Esophagus (tissue), 2 donors: ENCODE data around the gene L3MBTL3. TPM values are rescaled to one million over a fixed set of nuclear protein-coding genes. Genes with fewer than 3 reads are reported as not detected.
"Not testable (repeated sequence)": the region's sequence is repeated elsewhere in the genome, so short reads cannot be mapped to it uniquely, and the experiment has no call there.

Experiments used
- H3K27ac ChIP-seq, 2 donors: one replicate each; pipeline ENCODE4 v1.5.1; 2013; ENCODE audit warnings: low read depth in 2 of 2, mild to moderate bottlenecking in 2 of 2, inconsistent platforms in 1 of 2, low read length in 1 of 2, moderate library complexity in 1 of 2
- H3K27me3 ChIP-seq, 2 donors: one replicate each; pipeline ENCODE4 v1.6.1; 2013; ENCODE audit warnings: low read length in 2 of 2, control low read depth in 1 of 2, mild to moderate bottlenecking in 1 of 2; ENCODE audit not compliant: insufficient read depth in 2 of 2, control insufficient read depth in 1 of 2
- H3K36me3 ChIP-seq, 2 donors: one replicate each; pipeline ENCODE4 v1.6.1; 2013; ENCODE audit warnings: low read length in 1 of 2; ENCODE audit not compliant: control insufficient read depth in 2 of 2, insufficient read depth in 2 of 2
- H3K4me1 ChIP-seq, 2 donors: one replicate each; pipeline ENCODE4 v1.6.1; 2013; ENCODE audit warnings: low read length in 1 of 2; ENCODE audit not compliant: control insufficient read depth in 2 of 2, insufficient read depth in 2 of 2
- H3K4me3 ChIP-seq, 2 donors: one replicate each; pipeline ENCODE4 v1.5.1; 2013; ENCODE audit warnings: low read length in 2 of 2, mild to moderate bottlenecking in 2 of 2, low read depth in 1 of 2, moderate library complexity in 1 of 2
- H3K9me3 ChIP-seq, 2 donors: one replicate each; pipeline ENCODE4 v1.6.1; 2013; ENCODE audit warnings: mild to moderate bottlenecking in 2 of 2, low read depth in 1 of 2, low read length in 1 of 2, moderate library complexity in 1 of 2; ENCODE audit not compliant: control insufficient read depth in 2 of 2, insufficient read depth in 1 of 2
- WGBS, 2 donors: extraction: QIAGEN DNeasy Blood & Tissue Kit; methylation state at CpG; one replicate each; pipeline ENCODE4 v1.1.7; 2013; 5-methylcytosine and 5-hydroxymethylcytosine counted together
- polyA plus RNA-seq, 2 donors: library from polyadenylated mRNA; stranded (reverse); fragments of 200-250 nt; gene quantifications; one replicate each; pipeline ENCODE4 v1.2.3, GENCODE V29; 2013
- donor health status: healthy with polysubstance abuse.
- donor health status: Bipolar disorder and iron deficiency.

L3MBTL3 gene
- polyA plus RNA-seq, 2 donors = 0.94 to 1.4 TPM

GRCh38 chr6:130143709-130144108, 125.3 kb downstream of the L3MBTL3 start:
- WGBS, 2 donors = 87 to 90% methylated on average over 3 of the region's 3 CpGs
- no peaks in the 10 kb centered on the region for H3K4me1 ChIP-seq
- H3K36me3 ChIP-seq = no peaks in the 10 kb centered on the region

DNA sequence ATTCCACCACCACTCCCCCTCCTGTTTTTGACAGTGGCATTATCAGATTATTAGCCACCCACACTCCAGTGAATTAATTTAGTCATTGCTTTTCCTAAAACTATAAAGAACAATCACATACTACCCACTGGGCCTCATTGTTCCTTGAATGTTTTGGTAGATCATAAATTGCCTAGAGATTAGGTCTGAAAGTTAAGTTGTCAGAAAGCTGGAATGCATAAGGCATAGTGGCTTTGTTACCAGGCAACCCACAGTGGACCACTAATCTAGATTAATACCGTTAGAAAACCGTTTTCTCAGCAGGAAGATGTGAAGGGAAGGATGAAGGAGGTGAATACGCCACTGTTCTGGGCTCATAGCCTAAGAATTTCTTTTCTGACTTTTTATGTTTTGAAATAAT, 128.7 kb downstream of the L3MBTL3 start:
- H3K27me3 ChIP-seq = no peaks in the 10 kb centered on the region
- H3K36me3 ChIP-seq = no peaks in the 10 kb centered on the region
- no peaks in the 10 kb centered on the region for H3K9me3 ChIP-seq
- no peak overlapping the region for H3K27ac ChIP-seq
- H3K4me3 ChIP-seq = no peak overlapping the region
- H3K4me1 ChIP-seq = no peaks in the 10 kb centered on the region
- 78 to 81% methylated on average over 3 of the region's 3 CpGs for WGBS, 2 donors

More at GRCh38 chr6:130143709-130144108, 125.3 kb downstream of the L3MBTL3 start:
- Histone ChIP-seq H3K27ac (no peak overlapping the region), H3K4me3 (no peak overlapping the region), H3K9me3 (no peaks in the 10 kb centered on the region), H3K27me3 (no peaks in the 10 kb centered on the region)

DNA sequence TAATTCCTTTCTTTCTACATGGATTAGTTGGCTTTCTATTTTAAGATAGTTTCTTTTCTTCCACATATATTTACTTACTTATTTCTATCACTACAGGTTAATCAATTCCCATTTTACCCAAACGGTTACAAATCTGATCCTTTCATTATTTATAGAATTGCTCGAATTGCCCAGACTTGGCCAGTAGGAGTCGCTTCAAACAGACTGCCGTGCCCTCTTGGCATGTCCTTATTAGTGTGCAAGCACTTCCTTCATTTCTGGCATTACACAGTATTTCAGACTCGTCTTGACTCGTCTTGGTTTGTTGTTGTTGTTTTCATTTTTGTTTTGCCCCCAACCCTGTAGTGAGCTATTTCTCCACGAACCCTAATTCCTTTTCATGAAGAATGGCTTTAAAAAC, 129.8 kb downstream of the L3MBTL3 start:
- WGBS, 2 donors = 75 to 85% methylated on average over 7 of the region's 7 CpGs
- no peaks in the 10 kb centered on the region for H3K36me3 ChIP-seq
- no peaks in the 10 kb centered on the region for H3K27me3 ChIP-seq
- H3K4me3 ChIP-seq = no peak overlapping the region
- no peaks in the 10 kb centered on the region for H3K9me3 ChIP-seq
- H3K4me1 ChIP-seq = no peaks in the 10 kb centered on the region
- no peak overlapping the region for H3K27ac ChIP-seq

DNA sequence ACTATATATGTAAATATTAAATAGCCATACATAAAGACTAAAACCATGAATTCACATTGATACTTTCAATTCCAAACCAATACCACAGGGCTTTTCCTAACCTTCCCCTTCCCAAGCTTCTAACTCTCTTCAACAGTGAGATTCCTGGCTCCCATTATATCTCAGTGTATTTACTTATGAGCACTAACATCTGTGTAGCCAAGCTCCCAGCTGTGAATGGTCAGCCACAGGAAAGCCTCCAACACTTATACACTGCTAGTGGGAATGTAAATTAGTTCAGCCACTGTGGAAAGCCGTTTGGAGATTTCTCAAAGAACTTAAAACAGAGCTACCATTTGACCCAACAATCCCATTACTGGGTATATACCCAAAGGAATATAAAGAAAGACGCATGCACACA, 130.6 kb downstream of the L3MBTL3 start:
- not testable (repeated sequence) for H3K27me3 ChIP-seq, H3K4me1 ChIP-seq, H3K9me3 ChIP-seq, H3K4me3 ChIP-seq, H3K36me3 ChIP-seq, H3K27ac ChIP-seq
- WGBS, 2 donors = 78 to 82% methylated on average over 2 of the region's 2 CpGs

GRCh38 chr6:130150906-130151305, 132.5 kb downstream of the L3MBTL3 start:
- H3K27me3 ChIP-seq = no peaks in the 10 kb centered on the region
- 78 to 79% methylated on average over 8 of the region's 8 CpGs for whole genome bisulfite sequencing, 2 donors
- H3K27ac ChIP-seq = no peak overlapping the region
- H3K4me3 ChIP-seq = no peak overlapping the region
- no peaks in the 10 kb centered on the region for H3K4me1 ChIP-seq
- H3K9me3 ChIP-seq = no peaks in the 10 kb centered on the region
- no peaks in the 10 kb centered on the region for H3K36me3 ChIP-seq

DNA sequence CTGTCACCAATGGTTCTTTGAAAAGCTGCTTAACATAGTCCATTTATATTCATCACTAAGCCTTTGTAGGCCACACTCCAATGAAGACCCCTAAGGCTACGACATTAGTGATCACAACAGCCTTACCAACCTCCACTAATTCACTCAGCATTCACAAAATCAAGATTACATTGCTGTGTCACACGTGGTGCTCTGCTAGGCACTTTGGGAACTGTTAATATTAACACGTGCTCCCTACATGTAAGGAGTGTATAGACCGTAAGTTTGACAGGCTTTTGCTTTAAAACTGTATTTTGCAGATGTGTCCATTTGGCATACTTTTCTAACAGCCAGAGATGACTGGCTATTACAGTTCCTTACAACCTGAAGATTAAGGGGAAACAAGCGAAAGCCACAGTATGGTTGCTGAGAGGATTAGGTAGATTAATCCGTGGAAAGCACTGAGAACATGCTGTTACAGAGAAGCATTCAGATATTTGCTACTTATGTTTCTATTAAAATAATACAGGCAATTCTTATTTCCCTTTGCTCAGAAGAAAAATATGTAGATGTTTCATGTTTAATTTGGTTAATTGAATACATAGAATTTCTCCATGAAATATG, 134.6 kb downstream of the L3MBTL3 start:
- no peaks in the 10 kb centered on the region for H3K9me3 ChIP-seq
- H3K4me3 ChIP-seq = no peak overlapping the region
- H3K4me1 ChIP-seq = no peaks in the 10 kb centered on the region
- H3K27ac ChIP-seq = no peak overlapping the region
- no peaks in the 10 kb centered on the region for H3K36me3 ChIP-seq
- no peaks in the 10 kb centered on the region for H3K27me3 ChIP-seq
- 83 to 86% methylated on average over 6 of the region's 6 CpGs for WGBS, 2 donors

GRCh38 chr6:130156908-130157307, 138.5 kb downstream of the L3MBTL3 start:
- Histone ChIP-seq H3K4me3 (no peak overlapping the region), H3K27ac (no peak overlapping the region), H3K4me1 (no peaks in the 10 kb centered on the region), H3K9me3 (no peaks in the 10 kb centered on the region), H3K27me3 (no peaks in the 10 kb centered on the region), H3K36me3 (no peaks in the 10 kb centered on the region)
- 96 to 97% methylated on average over 5 of the region's 5 CpGs for WGBS, 2 donors

GRCh38 chr6:130158056-130158455, 139.7 kb downstream of the L3MBTL3 start:
- no peaks in the 10 kb centered on the region for H3K27me3 ChIP-seq
- no peak overlapping the region for H3K4me3 ChIP-seq
- no peak overlapping the region for H3K27ac ChIP-seq
- H3K36me3 ChIP-seq = no peaks in the 10 kb centered on the region
- 92 to 93% methylated on average over 2 of the region's 2 CpGs for WGBS, 2 donors
- no peaks in the 10 kb centered on the region for H3K4me1 ChIP-seq
- no peaks in the 10 kb centered on the region for H3K9me3 ChIP-seq

GRCh38 chr6:130158548-130158947, 140.2 kb downstream of the L3MBTL3 start:
- H3K9me3 ChIP-seq = no peaks in the 10 kb centered on the region
- H3K36me3 ChIP-seq = no peaks in the 10 kb centered on the region
- no peak overlapping the region for H3K27ac ChIP-seq
- WGBS, 2 donors = 88 to 97% methylated on average over 4 of the region's 4 CpGs
- H3K27me3 ChIP-seq = no peaks in the 10 kb centered on the region
- H3K4me3 ChIP-seq = no peak overlapping the region
- no peaks in the 10 kb centered on the region for H3K4me1 ChIP-seq

DNA sequence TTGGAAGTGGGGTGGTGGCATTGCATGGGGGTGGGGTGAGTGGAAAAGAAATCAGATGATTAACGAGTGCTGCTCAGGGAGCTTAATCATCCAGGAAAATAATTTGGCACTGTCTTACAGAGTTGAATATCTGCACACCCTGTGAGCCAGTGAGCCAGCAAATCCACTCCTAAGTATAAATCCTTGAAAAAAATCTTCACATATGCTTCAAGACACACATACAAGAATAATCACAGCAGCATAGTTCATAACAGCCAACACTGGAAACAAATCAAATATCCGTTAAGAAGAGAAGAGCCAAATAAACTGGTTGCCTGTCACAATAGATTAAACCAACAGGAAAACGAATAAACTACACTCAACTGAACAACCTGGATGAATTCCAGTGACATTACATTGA, 141.6 kb downstream of the L3MBTL3 start:
- Histone ChIP-seq H3K9me3 (no peaks in the 10 kb centered on the region), H3K36me3 (no peaks in the 10 kb centered on the region), H3K27ac (no peak overlapping the region), H3K4me3 (no peak overlapping the region), H3K27me3 (no peaks in the 10 kb centered on the region), H3K4me1 (no peaks in the 10 kb centered on the region)
- 20 to 32% methylated on average over 3 of the region's 3 CpGs for WGBS, 2 donors
